Peyer's patch (tissue), 4 donors: ENCODE results near the gene KLHL41. TPM values are rescaled to one million over a fixed set of nuclear protein-coding genes. Genes with fewer than 3 reads are reported as not detected.
"Not testable (repeated sequence)": the region's sequence is repeated elsewhere in the genome, so short reads cannot be mapped to it uniquely, and the experiment has no call there.

ENCODE experiments used
- DNase-seq, 3 donors: peaks; one replicate each; pipeline ENCODE4 v3.0.0-alpha.2; 2017 to 2019
- H3K27ac ChIP-seq, 4 donors: fragments of 200-600 bp; sonication (generic); one replicate each; pipeline ENCODE4 v1.5.1; 2016 to 2019
- H3K27me3 ChIP-seq, 2 donors: fragments of 200-600 bp; sonication (generic); one replicate each; pipeline ENCODE4 v1.5.1; 2019
- H3K36me3 ChIP-seq, 3 donors: fragments of 200-600 bp; sonication (generic); one replicate each; pipeline ENCODE4 v1.5.1; 2016 to 2019
- H3K4me1 ChIP-seq, 4 donors: fragments of 200-600 bp; sonication (generic); one replicate each; pipeline ENCODE4 v1.5.1; 2016 to 2019
- H3K4me3 ChIP-seq, 4 donors: fragments of 200-600 bp; sonication (generic); 1 replicate in 3 of 4; 2 replicates in 1 of 4; pipeline ENCODE4 v1.5.1; 2016 to 2019; ENCODE audit warnings: mild to moderate bottlenecking in 1 of 4
- H3K9me3 ChIP-seq, 4 donors: fragments of 200-600 bp; sonication (generic); one replicate each; pipeline ENCODE4 v1.5.1; 2016 to 2019; ENCODE audit warnings: mild to moderate bottlenecking in 1 of 4
- CTCF ChIP-seq, 6 experiments: fragments of 450-650 bp in 4 of 6; fragments of 200-600 bp in 2 of 6; sonication (generic) in 1 of 6; IDR thresholded peaks; one replicate each; pipeline ENCODE4 v1.5.1; 2017 to 2019; ENCODE audit warnings: antibody characterized with exemption in 6 of 6, mild to moderate bottlenecking in 3 of 6, moderate library complexity in 1 of 6
- POLR2A ChIP-seq, 2 donors: fragments of 450-650 bp; IDR thresholded peaks; one replicate each; pipeline ENCODE4 v1.5.1; 2017; ENCODE audit warnings: antibody characterized with exemption in 2 of 2, mild to moderate bottlenecking in 2 of 2, moderate library complexity in 2 of 2
- total RNA-seq, 4 donors: library from RNA; depleted of rRNA; stranded (reverse); fragments of >200 nt; gene quantifications; one replicate each; pipeline ENCODE4 v1.1.0, GENCODE V29; 2016

The KLHL41 gene
- total RNA-seq, 4 donors from 2014 or later = 0.67 TPM; not detected in 3

GRCh38 chr2:169540146-169540545 lies 30.6 kb downstream of the KLHL41 start:
- Histone ChIP-seq H3K36me3 (peaks cover 0 to 64% (median 0%) of the 10 kb centered on the region in 3 donors), H3K27me3 (no peaks in the 10 kb centered on the region), H3K4me3 (no peak overlapping the region), H3K4me1 (no peaks in the 10 kb centered on the region), H3K27ac (no peak overlapping the region), H3K9me3 (no peaks in the 10 kb centered on the region)
- no peak for DNase-seq
- TF ChIP-seq CTCF (IDR thresholded peaks at IDR 0.05) (no peak), POLR2A (IDR thresholded peaks at IDR 0.05) (no peak)

- no peaks in the 10 kb centered on the region for H3K9me3 ChIP-seq
- no peaks in the 10 kb centered on the region for H3K27me3 ChIP-seq
- no peak overlapping the region for H3K27ac ChIP-seq
- H3K4me1 ChIP-seq = no peaks in the 10 kb centered on the region
- TF ChIP-seq CTCF (IDR thresholded peaks at IDR 0.05) (no peak), POLR2A (IDR thresholded peaks at IDR 0.05) (no peak)
- no peak overlapping the region for H3K4me3 ChIP-seq
- H3K36me3 ChIP-seq = peaks cover 0 to 64% (median 0%) of the 10 kb centered on the region in 3 donors
- no peak for DNase-seq
Measured at GRCh38 chr2:169542433-169542832, 32.9 kb downstream of the KLHL41 start.

GRCh38 chr2:169546756-169547155 lies 37.3 kb downstream of the KLHL41 start:
- no peaks in the 10 kb centered on the region for H3K27me3 ChIP-seq
- H3K36me3 ChIP-seq = peaks cover 0 to 64% (median 0%) of the 10 kb centered on the region in 3 donors
- no peak for DNase-seq
- no peaks in the 10 kb centered on the region for H3K9me3 ChIP-seq
- TF ChIP-seq POLR2A (IDR thresholded peaks at IDR 0.05) (no peak), CTCF (IDR thresholded peaks at IDR 0.05) (no peak)
- no peak overlapping the region for H3K4me3 ChIP-seq
- H3K27ac ChIP-seq = no peak overlapping the region
- no peaks in the 10 kb centered on the region for H3K4me1 ChIP-seq

- H3K9me3 ChIP-seq = no peaks in the 10 kb centered on the region
- peaks cover 0 to 16% (median 0%) of the 10 kb centered on the region in 3 donors for H3K36me3 ChIP-seq
- no peak for TF ChIP-seq CTCF (IDR thresholded peaks at IDR 0.05)
- no peak for TF ChIP-seq POLR2A (IDR thresholded peaks at IDR 0.05)
- H3K27me3 ChIP-seq = no peaks in the 10 kb centered on the region
- H3K4me1 ChIP-seq = no peaks in the 10 kb centered on the region
- no peak overlapping the region for H3K4me3 ChIP-seq
- no peak overlapping the region for H3K27ac ChIP-seq
- no peak for DNase-seq
Measured at GRCh38 chr2:169561364-169561763, 51.9 kb downstream of the KLHL41 start.

- not testable (repeated sequence) for H3K27ac ChIP-seq, H3K4me3 ChIP-seq, DNase-seq, H3K9me3 ChIP-seq, H3K4me1 ChIP-seq, H3K27me3 ChIP-seq
- peaks cover 0 to 11% (median 0%) of the 10 kb centered on the region in 3 donors for H3K36me3 ChIP-seq
Measured at GRCh38 chr2:169562084-169562483, 52.6 kb downstream of the KLHL41 start.

- Histone ChIP-seq H3K36me3 (peaks cover 0 to 11% (median 0%) of the 10 kb centered on the region in 3 donors), H3K4me3 (no peak overlapping the region), H3K4me1 (no peaks in the 10 kb centered on the region), H3K9me3 (no peaks in the 10 kb centered on the region), H3K27me3 (no peaks in the 10 kb centered on the region), H3K27ac (no peak overlapping the region)
- DNase-seq = no peak
- TF ChIP-seq POLR2A (IDR thresholded peaks at IDR 0.05) (no peak), CTCF (IDR thresholded peaks at IDR 0.05) (no peak)
Measured at GRCh38 chr2:169562519-169562918, 53.0 kb downstream of the KLHL41 start.
